SU-DHL-6 (cell line): ENCODE results near the gene ZNF20.

ENCODE experiments used
- H2AFZ ChIP-seq: fragments of 200-600 bp; sonication (generic); 2 replicates; pipeline ENCODE4 v1.6.1; 2014; ENCODE audit warnings: low read depth, mild to moderate bottlenecking, moderate library complexity, mixed read lengths, antibody characterized with exemption, low read length; ENCODE audit not compliant: severe bottlenecking
- H3F3A ChIP-seq: fragments of 200-600 bp; shearing (Covaris generic); 2 replicates; pipeline ENCODE4 v1.6.0; 2016; ENCODE audit warnings: antibody characterized with exemption, mild to moderate bottlenecking; ENCODE audit not compliant: insufficient read depth
- H3K27ac ChIP-seq: fragments of 200-600 bp; sonication (generic); 2 replicates; pipeline ENCODE4 v1.5.1; 2016; ENCODE audit warnings: low read depth, mild to moderate bottlenecking, low read length, moderate library complexity, mixed read lengths
- H3K27me3 ChIP-seq: fragments of 200-600 bp; sonication (generic), shearing (Covaris generic); 2 replicates; pipeline ENCODE4 v1.6.0; 2014; ENCODE audit warnings: mild to moderate bottlenecking, low read length
- H3K36me3 ChIP-seq: fragments of 200-600 bp; sonication (generic); 2 replicates; pipeline ENCODE4 v1.6.1; 2014; ENCODE audit warnings: mild to moderate bottlenecking, low read length, mixed read lengths
- H3K4me2 ChIP-seq: fragments of 300-600, 200-600 bp; shearing (Covaris generic), sonication (generic); 2 replicates; pipeline ENCODE4 v1.6.0; 2014; ENCODE audit warnings: low read length, low read depth, mild to moderate bottlenecking; ENCODE audit not compliant: poor library complexity, severe bottlenecking
- H3K4me3 ChIP-seq: fragments of 200-600 bp; sonication (generic); 2 replicates; pipeline ENCODE4 v1.5.1; 2014; ENCODE audit warnings: antibody characterized with exemption, low read length, mild to moderate bottlenecking, mixed read lengths; ENCODE audit not compliant: insufficient read depth, poor library complexity, severe bottlenecking
- H3K79me2 ChIP-seq: fragments of 200-600 bp; sonication (generic); 2 replicates; pipeline ENCODE4 v1.6.1; 2014; ENCODE audit warnings: mild to moderate bottlenecking, low read length, moderate library complexity; ENCODE audit not compliant: insufficient read depth
- H3K9ac ChIP-seq: fragments of 200-600 bp; sonication (generic); 2 replicates; pipeline ENCODE4 v1.7.0; 2014; ENCODE audit warnings: mild to moderate bottlenecking, low read length
- H3K9me2 ChIP-seq: fragments of 200-600 bp; sonication (generic); replicated peaks from 2 replicates; pipeline ENCODE4 v1.6.1; 2014; ENCODE audit warnings: low read length; ENCODE audit not compliant: insufficient read depth
- H3K9me3 ChIP-seq: fragments of 200-600 bp; sonication (generic); 2 replicates; pipeline ENCODE4 v1.6.1; 2014; ENCODE audit warnings: low read length, mixed read lengths; ENCODE audit not compliant: insufficient read depth
- H4K20me1 ChIP-seq: fragments of 200-600 bp; sonication (generic); 2 replicates; pipeline ENCODE4 v1.6.1; 2014; ENCODE audit warnings: low read depth, mild to moderate bottlenecking, antibody characterized with exemption, low read length, moderate library complexity, mixed read lengths
- CTCF ChIP-seq: fragments of 200-600 bp; sonication (generic); IDR thresholded peaks from one replicate; pipeline ENCODE4 v1.5.1; 2017; ENCODE audit warnings: antibody characterized with exemption, mild to moderate bottlenecking, low read length, moderate library complexity; ENCODE audit not compliant: insufficient read depth, poor library complexity, severe bottlenecking
- EZH2phosphoT487 ChIP-seq: fragments of 200-600 bp; sonication (generic), shearing (Covaris generic); conservative IDR thresholded peaks from 2 replicates; pipeline ENCODE4 v1.6.1; 2018; ENCODE audit warnings: mild to moderate bottlenecking, antibody characterized with exemption, low read length, moderate library complexity, mixed read lengths

Gene ZNF20

GRCh38 chr19:12140545-12141404 is 625 bp upstream of the ZNF20 start:
- peak overlapping the region; percentile 98 for H3K4me3 ChIP-seq
- peak overlapping the region; percentile 71 for H3K9ac ChIP-seq
- H4K20me1 ChIP-seq = no peaks in the 10 kb centered on the region
- H3K9me2 ChIP-seq = no peaks in the 10 kb centered on the region
- H3K4me2 ChIP-seq = peak overlapping the region; percentile 88
- H3K79me2 ChIP-seq = no peaks in the 10 kb centered on the region
- no peaks in the 10 kb centered on the region for H3F3A ChIP-seq
- no peaks in the 10 kb centered on the region for H3K36me3 ChIP-seq
- peak overlapping the region; percentile 72 for H2AFZ ChIP-seq
- no peak for TF ChIP-seq EZH2phosphoT487
- TF ChIP-seq CTCF = peak; percentile 87
- H3K27me3 ChIP-seq = no peaks in the 10 kb centered on the region
- no peaks in the 10 kb centered on the region; the same call in 1 of the 2 replicates for H3K9me3 ChIP-seq
- H3K27ac ChIP-seq = no peak overlapping the region

- H3K27me3 ChIP-seq = no peaks in the 10 kb centered on the region
- H2AFZ ChIP-seq = no peak overlapping the region
- H3K9me2 ChIP-seq = no peaks in the 10 kb centered on the region
- no peaks in the 10 kb centered on the region for H4K20me1 ChIP-seq
- H3K27ac ChIP-seq = no peak overlapping the region
- H3F3A ChIP-seq = no peaks in the 10 kb centered on the region
- no peak for TF ChIP-seq CTCF
- no peak for TF ChIP-seq EZH2phosphoT487
- no peaks in the 10 kb centered on the region for H3K79me2 ChIP-seq
- peaks cover 9% of the 10 kb centered on the region; the same call in 1 of the 2 replicates for H3K36me3 ChIP-seq
- H3K9me3 ChIP-seq = no peaks in the 10 kb centered on the region
- H3K4me3 ChIP-seq = peak overlapping the region; percentile 98
- peak overlapping the region; percentile 88 for H3K4me2 ChIP-seq
- peak overlapping the region; percentile 71 for H3K9ac ChIP-seq
Measured at GRCh38 chr19:12139269-12139668, 881 bp downstream of the ZNF20 start.

- Histone ChIP-seq H3K9ac (no peak overlapping the region), H3F3A (no peaks in the 10 kb centered on the region), H3K79me2 (no peaks in the 10 kb centered on the region), H3K9me3 (peaks cover 16% of the 10 kb centered on the region; the same call in 1 of the 2 replicates), H3K27me3 (no peaks in the 10 kb centered on the region), H3K27ac (no peak overlapping the region), H2AFZ (no peak overlapping the region), H3K36me3 (peaks cover 25% of the 10 kb centered on the region), H3K4me3 (no peak overlapping the region), H4K20me1 (no peaks in the 10 kb centered on the region), H3K4me2 (no peak overlapping the region), H3K9me2 (no peaks in the 10 kb centered on the region)
- TF ChIP-seq CTCF = peak; percentile 77
- TF ChIP-seq EZH2phosphoT487 = no peak
Measured at GRCh38 chr19:12137221-12137940, 2.8 kb downstream of the ZNF20 start.
